NCI-H526 (cell line): ENCODE data around the gene DGLUCY.
"Not testable (repeated sequence)": the region's sequence is repeated elsewhere in the genome, so short reads cannot be mapped to it uniquely, and the experiment has no call there.

ENCODE experiments used
- DNase-seq, 2 experiments: peaks; one replicate each; lab custom pipeline; 2025; lab: John Stamatoyannopoulos, UW

Gene DGLUCY

GRCh38 chr14:91113829-91114078 lies at the start of gene DGLUCY:
DGLUCY (plus strand) TSS chr14:91114073; CDS start chr14:91160295, 46,222 bp downstream.
- peak in 1 of 2 experiments; percentile 91 for DNase-seq

- DNase-seq = no peak
Measured at GRCh38 chr14:91065266-91065665, 48.6 kb upstream of the DGLUCY start.

GRCh38 chr14:91067186-91067585 lies 46.7 kb upstream of the DGLUCY start:
- no peak for DNase-seq

GRCh38 chr14:91068642-91069041 lies 45.2 kb upstream of the DGLUCY start:
- no peak for DNase-seq

- DNase-seq = no peak
Measured at GRCh38 chr14:91070572-91070971, 43.3 kb upstream of the DGLUCY start.

GRCh38 chr14:91075553-91075952 lies 38.3 kb upstream of the DGLUCY start:
- no peak for DNase-seq

GRCh38 chr14:91078095-91078737 lies 35.7 kb upstream of the DGLUCY start:
- no peak for DNase-seq

GRCh38 chr14:91080071-91080470 lies 33.8 kb upstream of the DGLUCY start:
- DNase-seq = no peak

- DNase-seq = no peak
Measured at GRCh38 chr14:91082282-91082681, 31.6 kb upstream of the DGLUCY start.

- DNase-seq = no peak
Measured at GRCh38 chr14:91084516-91084915, 29.4 kb upstream of the DGLUCY start.

GRCh38 chr14:91087470-91087869 lies 26.4 kb upstream of the DGLUCY start:
- DNase-seq = not testable (repeated sequence)

- DNase-seq = no peak
Measured at GRCh38 chr14:91088585-91089235, 25.2 kb upstream of the DGLUCY start.

GRCh38 chr14:91089958-91090535 lies 23.8 kb upstream of the DGLUCY start:
- no peak for DNase-seq

- no peak for DNase-seq
Measured at GRCh38 chr14:91090743-91091142, 23.1 kb upstream of the DGLUCY start.

GRCh38 chr14:91092073-91092472 lies 21.8 kb upstream of the DGLUCY start:
- DNase-seq = no peak

- DNase-seq = not testable (repeated sequence)
Measured at GRCh38 chr14:91093743-91094472, 20.0 kb upstream of the DGLUCY start.

GRCh38 chr14:91094772-91095171 lies 19.1 kb upstream of the DGLUCY start:
- no peak for DNase-seq

GRCh38 chr14:91095178-91095577 lies 18.7 kb upstream of the DGLUCY start:
- no peak for DNase-seq

- DNase-seq = not testable (repeated sequence)
Measured at GRCh38 chr14:91097657-91098056, 16.2 kb upstream of the DGLUCY start.

- DNase-seq = no peak
Measured at GRCh38 chr14:91098591-91098990, 15.3 kb upstream of the DGLUCY start.

GRCh38 chr14:91100102-91100501 lies 13.8 kb upstream of the DGLUCY start:
- DNase-seq = no peak

GRCh38 chr14:91103116-91103515 lies 10.8 kb upstream of the DGLUCY start:
- no peak for DNase-seq
